Adrenal gland (tissue), 5 donors: ENCODE results near the gene AGK.

Experiments
- POLR2A ChIP-seq, 2 donors: fragments of 450-650 bp; IDR thresholded peaks; one replicate each; pipeline ENCODE4 v1.6.1; 2017; ENCODE audit warnings: antibody characterized with exemption in 2 of 2, mild to moderate bottlenecking in 2 of 2, moderate library complexity in 1 of 2
- TF ChIP-seq, protein P1 (sequence below), 6 experiments: fragments of 450-650 bp in 4 of 6; fragments of 200-600 bp in 2 of 6; sonication (generic) in 1 of 6; IDR thresholded peaks; 1 replicate in 5 of 6; 2 replicates in 1 of 6; pipeline versions ENCODE4 v1.5.1 to v1.8.0; 2016 to 2021; ENCODE audit warnings: antibody characterized with exemption in 6 of 6, mild to moderate bottlenecking in 2 of 6, moderate library complexity in 1 of 6
- donor health status: DM: no; HTN: no; CAD: no.

GRCh38 chr7:141664450-141664849, 113.2 kb downstream of the AGK start:
- TF ChIP-seq, protein P1, sequence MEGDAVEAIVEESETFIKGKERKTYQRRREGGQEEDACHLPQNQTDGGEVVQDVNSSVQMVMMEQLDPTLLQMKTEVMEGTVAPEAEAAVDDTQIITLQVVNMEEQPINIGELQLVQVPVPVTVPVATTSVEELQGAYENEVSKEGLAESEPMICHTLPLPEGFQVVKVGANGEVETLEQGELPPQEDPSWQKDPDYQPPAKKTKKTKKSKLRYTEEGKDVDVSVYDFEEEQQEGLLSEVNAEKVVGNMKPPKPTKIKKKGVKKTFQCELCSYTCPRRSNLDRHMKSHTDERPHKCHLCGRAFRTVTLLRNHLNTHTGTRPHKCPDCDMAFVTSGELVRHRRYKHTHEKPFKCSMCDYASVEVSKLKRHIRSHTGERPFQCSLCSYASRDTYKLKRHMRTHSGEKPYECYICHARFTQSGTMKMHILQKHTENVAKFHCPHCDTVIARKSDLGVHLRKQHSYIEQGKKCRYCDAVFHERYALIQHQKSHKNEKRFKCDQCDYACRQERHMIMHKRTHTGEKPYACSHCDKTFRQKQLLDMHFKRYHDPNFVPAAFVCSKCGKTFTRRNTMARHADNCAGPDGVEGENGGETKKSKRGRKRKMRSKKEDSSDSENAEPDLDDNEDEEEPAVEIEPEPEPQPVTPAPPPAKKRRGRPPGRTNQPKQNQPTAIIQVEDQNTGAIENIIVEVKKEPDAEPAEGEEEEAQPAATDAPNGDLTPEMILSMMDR (IDR thresholded peaks at IDR 0.05) = no peak
- TF ChIP-seq POLR2A (IDR thresholded peaks at IDR 0.05) = no peak
